Fibroblast of lung (primary cell): ENCODE measurements around the gene LENG8.

Source experiments
- CTCF ChIP-seq, 2 donors: IDR thresholded peaks in 1 of 2; conservative IDR thresholded peaks in 1 of 2; 1 replicate in 1 of 2; 2 replicates in 1 of 2; pipeline ENCODE4 v1.5.1; 2011 to 2012; ENCODE audit warnings: low read length in 2 of 2, control low read depth in 1 of 2, inconsistent platforms in 1 of 2, low read depth in 1 of 2, mild to moderate bottlenecking in 1 of 2
- EZH2 ChIP-seq: IDR thresholded peaks from 2 replicates; pipeline ENCODE4 v1.5.1; 2012; ENCODE audit warnings: low read length, control low read depth, mild to moderate bottlenecking; ENCODE audit errors: missing control alignments

GRCh38 chr19:54421169-54421516, 27.9 kb upstream of the LENG8 start:
- TF ChIP-seq CTCF (conservative IDR thresholded peaks at IDR 0.05 in 1 of 2, IDR thresholded peaks at IDR 0.05 in 1 of 2; ENCODE audit: low read depth in 1 of 2, low read length in 2 of 2) (no peak), EZH2 (no peak)
